Right atrium auricular region (tissue), 2 donors: ENCODE results near the gene GALNT7. TPM values are rescaled to one million over a fixed set of nuclear protein-coding genes. Genes with fewer than 3 reads are reported as not detected.

Source experiments
- DNase-seq: peaks from one replicate; pipeline ENCODE4 v3.0.0-alpha.2; 2019; ENCODE audit warnings: low spot score
- H3K27ac ChIP-seq, 2 donors: fragments of 200-600 bp; sonication (generic); 1 replicate in 1 of 2; 2 replicates in 1 of 2; pipeline ENCODE4 v1.5.1; 2016 to 2019
- H3K27me3 ChIP-seq, 2 donors: fragments of 200-600 bp; sonication (generic); one replicate each; pipeline versions ENCODE4 v1.5.1 to v1.6.0; 2017 to 2019
- H3K36me3 ChIP-seq: fragments of 200-600 bp; sonication (generic); one replicate; pipeline ENCODE4 v1.5.1; 2016
- H3K4me1 ChIP-seq, 2 donors: fragments of 200-600 bp; sonication (generic); one replicate each; pipeline versions ENCODE4 v1.5.1 to v1.6.0; 2017 to 2019
- H3K4me3 ChIP-seq, 2 donors: fragments of 200-600 bp; sonication (generic); 1 replicate in 1 of 2; 2 replicates in 1 of 2; pipeline ENCODE4 v1.5.1; 2017 to 2019; ENCODE audit warnings: mild to moderate bottlenecking in 1 of 2, moderate library complexity in 1 of 2
- H3K9me3 ChIP-seq, 2 donors: fragments of 200-600 bp; sonication (generic); one replicate each; pipeline ENCODE4 v1.5.1; 2019
- microRNA counts, 2 donors: library from miRNA; unstranded; fragments of <30 nt; microRNA quantifications; one replicate each; lab custom pipeline; 2016 to 2017
- microRNA-seq, 2 donors: library from miRNA; unstranded; fragments of <30 nt; microRNA quantifications; one replicate each; pipeline ENCODE4, GENCODE V29; 2016 to 2017; ENCODE audit warnings: borderline number of aligned reads in 2 of 2, borderline replicate concordance in 1 of 2
- total RNA-seq, 2 donors: library from RNA; depleted of rRNA; stranded (reverse); fragments of >200 nt; gene quantifications; one replicate each; pipeline ENCODE4 v1.1.0, GENCODE V29; 2016
- TF ChIP-seq, protein P1 (sequence below), 2 donors: fragments of 200-600 bp; sonication (generic); IDR thresholded peaks; one replicate each; pipeline ENCODE4 v1.5.1; 2019; ENCODE audit warnings: antibody characterized with exemption in 2 of 2

Gene GALNT7
- total RNA-seq, 2 donors from 2014 or later, result 5.4 to 6.5 TPM

DNA sequence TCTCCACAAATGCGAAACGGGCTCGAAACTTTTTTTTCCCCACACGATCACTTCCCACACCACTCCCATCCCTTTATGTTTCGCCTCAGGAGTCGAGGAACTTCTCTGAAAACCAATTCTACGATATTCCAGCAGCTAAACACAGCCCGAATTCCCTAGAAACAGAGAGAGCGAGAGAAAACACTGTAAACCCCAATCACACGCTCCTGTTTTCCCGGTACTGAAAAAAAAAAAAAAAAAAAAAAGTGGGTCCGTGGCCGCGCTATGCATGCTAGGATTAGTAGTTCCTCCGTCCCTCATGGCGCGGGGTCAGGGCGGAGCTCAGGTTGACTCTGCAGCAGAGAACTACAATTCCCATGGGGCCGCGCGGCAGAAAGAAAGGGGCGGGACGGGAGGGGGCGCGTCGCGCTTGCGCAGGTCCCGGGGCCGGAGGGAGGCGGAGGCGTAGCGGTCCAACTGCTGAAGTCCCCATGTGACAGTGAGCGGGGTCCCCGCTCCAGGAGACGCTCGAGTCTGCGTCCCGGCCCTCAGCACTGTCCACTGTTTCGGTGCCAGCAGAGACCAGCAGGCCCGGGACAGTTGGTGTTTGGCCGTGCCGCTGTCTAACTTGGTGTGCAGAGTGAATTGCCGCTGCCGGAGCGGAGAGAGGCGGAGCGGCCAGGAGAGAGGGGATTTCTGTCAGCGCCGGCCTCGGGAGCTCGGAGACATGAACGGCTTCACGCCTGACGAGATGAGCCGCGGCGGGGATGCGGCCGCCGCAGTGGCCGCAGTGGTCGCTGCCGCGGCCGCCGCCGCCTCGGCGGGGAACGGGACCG is 202.1 kb downstream of the GALNT7 start, which contains the start of gene SAP30:
SAP30 (plus strand) TSS at position 478 of the 815 bp plus-strand sequence; CDS start at position 707, 229 bp downstream.
- peak within 1 kb of the TSS; percentile 78 to 91 for H3K4me3 ChIP-seq
- H3K27me3 ChIP-seq, result no peaks in the 10 kb centered on the region
- peak; percentile 99 for DNase-seq
- H3K36me3 ChIP-seq, result no peaks in the 10 kb centered on the region
- TF ChIP-seq, protein P1, sequence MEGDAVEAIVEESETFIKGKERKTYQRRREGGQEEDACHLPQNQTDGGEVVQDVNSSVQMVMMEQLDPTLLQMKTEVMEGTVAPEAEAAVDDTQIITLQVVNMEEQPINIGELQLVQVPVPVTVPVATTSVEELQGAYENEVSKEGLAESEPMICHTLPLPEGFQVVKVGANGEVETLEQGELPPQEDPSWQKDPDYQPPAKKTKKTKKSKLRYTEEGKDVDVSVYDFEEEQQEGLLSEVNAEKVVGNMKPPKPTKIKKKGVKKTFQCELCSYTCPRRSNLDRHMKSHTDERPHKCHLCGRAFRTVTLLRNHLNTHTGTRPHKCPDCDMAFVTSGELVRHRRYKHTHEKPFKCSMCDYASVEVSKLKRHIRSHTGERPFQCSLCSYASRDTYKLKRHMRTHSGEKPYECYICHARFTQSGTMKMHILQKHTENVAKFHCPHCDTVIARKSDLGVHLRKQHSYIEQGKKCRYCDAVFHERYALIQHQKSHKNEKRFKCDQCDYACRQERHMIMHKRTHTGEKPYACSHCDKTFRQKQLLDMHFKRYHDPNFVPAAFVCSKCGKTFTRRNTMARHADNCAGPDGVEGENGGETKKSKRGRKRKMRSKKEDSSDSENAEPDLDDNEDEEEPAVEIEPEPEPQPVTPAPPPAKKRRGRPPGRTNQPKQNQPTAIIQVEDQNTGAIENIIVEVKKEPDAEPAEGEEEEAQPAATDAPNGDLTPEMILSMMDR (IDR thresholded peaks at IDR 0.05), result no peak
- peaks cover 0 to 36% of the 10 kb centered on the region in 2 donors for H3K4me1 ChIP-seq
- no peaks in the 10 kb centered on the region for H3K9me3 ChIP-seq
- H3K27ac ChIP-seq, result peak within 1 kb of the TSS; percentile 98 to 99

DNA sequence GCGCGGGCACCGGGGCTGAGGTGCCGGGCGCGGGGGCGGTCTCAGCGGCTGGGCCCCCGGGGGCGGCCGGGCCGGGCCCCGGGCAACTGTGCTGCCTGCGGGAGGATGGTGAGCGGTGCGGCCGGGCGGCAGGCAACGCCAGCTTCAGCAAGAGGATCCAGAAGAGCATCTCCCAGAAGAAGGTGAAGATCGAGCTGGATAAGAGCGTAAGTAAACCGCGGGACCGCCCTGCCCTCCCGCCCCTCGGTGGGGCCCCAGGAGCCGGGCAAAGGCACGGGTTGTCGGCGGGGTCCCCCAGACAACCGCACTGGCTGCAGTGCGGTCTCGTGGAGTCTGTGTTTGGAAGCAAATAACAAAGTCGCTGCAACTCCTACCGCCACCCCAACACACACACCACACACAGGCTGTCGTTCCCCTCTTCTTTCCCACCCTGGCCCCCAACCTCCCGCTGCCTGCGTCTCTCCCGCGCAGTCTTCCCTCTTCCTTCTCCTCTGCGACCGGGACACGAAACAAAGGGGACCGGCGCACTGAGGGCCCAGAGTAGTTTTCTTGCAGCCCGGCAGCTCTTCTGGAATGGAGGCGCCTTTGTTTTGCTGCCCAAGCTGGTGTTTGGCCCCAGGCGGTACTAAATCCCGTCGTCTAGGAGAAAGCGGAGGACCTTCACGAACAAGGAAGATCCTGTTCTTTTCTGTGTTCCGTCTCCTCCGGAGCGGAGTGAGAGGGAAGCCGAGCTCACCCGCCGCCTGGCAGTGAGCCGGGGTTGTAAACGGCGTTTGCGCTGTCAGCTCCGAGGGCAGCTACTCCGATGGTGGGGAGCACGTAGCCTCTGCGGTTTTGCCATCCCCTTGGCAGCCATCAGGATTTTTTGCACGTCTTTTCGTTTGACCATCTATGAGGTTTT is 202.9 kb downstream of the GALNT7 start:
- Histone ChIP-seq H3K4me1 (peaks cover 0 to 39% of the 10 kb centered on the region in 2 donors), H3K4me3 (peak overlapping the region; percentile 78 to 91), H3K9me3 (no peaks in the 10 kb centered on the region), H3K27ac (peak overlapping the region; percentile 98 to 99), H3K27me3 (no peaks in the 10 kb centered on the region), H3K36me3 (no peaks in the 10 kb centered on the region)
- TF ChIP-seq, protein P1 (IDR thresholded peaks at IDR 0.05), result no peak
- DNase-seq, result peak; percentile 69

MicroRNAs encoded within 50 kb of the gene (microRNA counts, 767-probe panel; counts per million panel counts)
- microRNA hsa-miR-548t-5p (lab: Ali Mortazavi, UCI), result 0 to 1,279 counts per million in 2 donors

Small RNA genes within 50 kb of the gene (microRNA-seq; reads per million reads assigned to microRNA genes)
- 0 reads per million in 2 donors for gene MIR548T

Other genes with a start within 250 kb of the GALNT7 start
- gene HMGB2, start 165.5 kb downstream of the GALNT7 start, total RNA-seq, result 10 to 100 TPM; 34.4 to 41.7 TPM
- gene SAP30, start 202.1 kb downstream of the GALNT7 start, total RNA-seq, result 10 to 100 TPM; 25.4 to 27.3 TPM
- gene SCRG1, start 230.3 kb downstream of the GALNT7 start, total RNA-seq, result under 1 TPM; 0.31 to 0.44 TPM